PC-9 (cell line): ENCODE data around the gene SLC25A25. TPM values are rescaled to one million over a fixed set of nuclear protein-coding genes. Genes with fewer than 3 reads are reported as not detected.

Source experiments
- BruUV-seq: library from RNA; stranded (reverse); fragments of 400-500 nt; replicated peaks from 2 replicates; lab custom pipeline; 2021; lab: Mats Ljungman, UMichigan
- CTCF ChIA-PET: fragments of 300-600 bp; sonication (Branson Sonifier 250); formaldehyde crosslinking; loops from one replicate; lab custom pipeline; 2022; ENCODE audit warnings: antibody characterized with exemption; lab: Charles Lee
- POLR2A ChIA-PET: fragments of 300-600 bp; sonication (Branson Sonifier 250); formaldehyde crosslinking; loops from one replicate; lab custom pipeline; 2022; ENCODE audit warnings: antibody characterized with exemption; ENCODE audit not compliant: unreplicated experiment; lab: Charles Lee
- DNase-seq, 2 experiments: peaks; one replicate each; pipeline versions ENCODE4 v3.0.0 to v3.0.0-alpha.2; 2015 to 2022; ENCODE audit warnings: mixed read lengths in 1 of 2
- H2AFZ ChIP-seq: fragments of 200-600 bp; sonication (generic); 2 replicates; pipeline ENCODE4 v1.8.1; 2017; ENCODE audit warnings: antibody characterized with exemption
- H3F3A ChIP-seq: fragments of 200-600 bp; sonication (generic); 2 replicates; pipeline ENCODE4 v1.8.1; 2017; ENCODE audit warnings: antibody characterized with exemption, mild to moderate bottlenecking, low read depth; ENCODE audit not compliant: insufficient read depth
- H3K27ac ChIP-seq: fragments of 200-600 bp; sonication (generic); 2 replicates; pipeline ENCODE4 v1.6.1; 2016; ENCODE audit warnings: mixed run types
- H3K27me3 ChIP-seq: fragments of 200-600 bp; sonication (generic); 2 replicates; pipeline ENCODE4 v1.6.1; 2016; ENCODE audit warnings: low read depth, mixed run types; ENCODE audit not compliant: insufficient read depth
- H3K36me3 ChIP-seq: fragments of 200-600 bp; sonication (generic); 2 replicates; pipeline ENCODE4 v1.6.1; 2016; ENCODE audit warnings: low read depth, mixed run types
- H3K4me1 ChIP-seq: fragments of 200-600 bp; sonication (generic); replicated peaks from 2 replicates; pipeline ENCODE4 v1.6.1; 2016; ENCODE audit warnings: mixed run types; ENCODE audit not compliant: insufficient read depth
- H3K4me2 ChIP-seq: fragments of 200-600 bp; sonication (generic); 2 replicates; pipeline ENCODE4 v1.6.1; 2017; ENCODE audit warnings: mixed run types
- H3K4me3 ChIP-seq: fragments of 200-600 bp; sonication (generic); 2 replicates; pipeline ENCODE4 v1.6.1; 2016; ENCODE audit warnings: mixed run types
- H3K79me2 ChIP-seq: fragments of 200-600 bp; sonication (generic); 2 replicates; pipeline ENCODE4 v1.6.1; 2017; ENCODE audit warnings: low read depth, mixed run types
- H3K9me2 ChIP-seq: fragments of 200-600 bp; sonication (generic); 2 replicates; pipeline ENCODE4 v1.8.1; 2017; ENCODE audit warnings: mild to moderate bottlenecking; ENCODE audit not compliant: insufficient read depth
- H3K9me3 ChIP-seq: fragments of 200-600 bp; sonication (generic); 2 replicates; pipeline ENCODE4 v1.8.1; 2016; ENCODE audit warnings: low read depth; ENCODE audit not compliant: insufficient read depth
- H4K20me1 ChIP-seq: fragments of 200-600 bp; sonication (generic); 2 replicates; pipeline ENCODE4 v1.8.1; 2017; ENCODE audit not compliant: insufficient read depth
- CTCF ChIP-seq: fragments of 200-600 bp; sonication (generic); conservative IDR thresholded peaks from 2 replicates; pipeline ENCODE4 v1.6.1; 2017; ENCODE audit warnings: mixed run types, antibody characterized with exemption, mild to moderate bottlenecking, moderate library complexity
- EZH2 ChIP-seq: fragments of 200-600 bp; sonication (generic); IDR thresholded peaks from 2 replicates; pipeline ENCODE4 v1.8.0; 2017; ENCODE audit warnings: antibody characterized with exemption, low read depth
- intact Hi-C: fragments of 100-400 bp; cut with micrococcal nuclease; formaldehyde crosslinking; loops from one replicate; pipeline ENCODE4 v1.10.0; 2022; ENCODE audit not compliant: unreplicated experiment
- total RNA-seq: library from RNA; stranded (reverse); gene quantifications from 2 replicates; pipeline ENCODE4 v1.2.3, GENCODE V29; 2021

SLC25A25 gene
- total RNA-seq, 1 experiment from 2014 or later: 11.7 TPM

DNA sequence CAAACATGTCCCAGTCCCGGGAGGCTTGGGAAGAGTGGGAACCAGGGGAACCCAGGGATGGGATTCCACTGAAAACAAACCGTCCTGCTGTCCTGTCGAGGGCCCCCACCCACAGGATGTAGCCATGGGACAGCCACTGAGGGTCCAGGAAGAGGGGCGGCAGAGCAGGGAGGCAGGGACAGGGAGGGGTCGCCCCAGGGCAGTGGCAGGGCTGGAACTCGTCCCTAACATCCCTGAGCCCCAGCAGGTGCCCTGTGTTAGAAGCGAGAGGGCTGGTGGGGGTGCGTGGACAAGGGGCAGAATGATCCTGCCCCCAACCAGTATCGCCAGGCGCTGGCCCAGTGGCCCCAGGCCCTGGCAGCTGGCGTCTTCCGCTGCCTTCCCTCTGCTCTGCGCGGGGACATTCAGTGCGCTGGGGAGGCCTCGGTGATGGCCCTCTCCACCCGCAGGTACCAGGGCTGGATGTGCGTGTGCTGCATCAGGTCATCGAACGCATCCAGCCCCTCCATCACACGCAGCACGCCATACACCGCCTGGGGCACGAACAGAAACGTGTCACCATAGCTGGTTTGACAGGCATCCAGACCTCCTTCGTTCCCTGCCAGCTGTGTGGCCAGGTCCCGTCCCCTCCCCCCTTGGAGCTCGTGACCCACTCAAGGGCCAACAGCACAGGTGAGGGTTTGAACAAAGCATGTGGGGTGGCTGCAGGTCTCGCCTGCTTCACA lies 52.9 kb downstream of the SLC25A25 start:
- intact Hi-C loops: no loop called here
- Histone ChIP-seq H4K20me1 (peaks cover 15% of the 10 kb centered on the region), H3F3A (peaks cover 10% of the 10 kb centered on the region; the same call in 1 of the 2 replicates), H3K79me2 (peaks cover 17% of the 10 kb centered on the region), H3K36me3 (no peaks in the 10 kb centered on the region), H3K9me3 (no peaks in the 10 kb centered on the region), H3K9me2 (no peaks in the 10 kb centered on the region), H3K4me1 (peaks cover 4% of the 10 kb centered on the region), H3K27ac (no peak overlapping the region), H3K4me3 (no peak overlapping the region), H2AFZ (no peak overlapping the region), H3K4me2 (no peak overlapping the region), H3K27me3 (no peaks in the 10 kb centered on the region)
- TF ChIP-seq CTCF (no peak), EZH2 (no peak)
- POLR2A ChIA-PET: no interaction called here
- BruUV-seq: no TSS peak
- CTCF ChIA-PET: no interaction called here
- no peak for DNase-seq

DNA sequence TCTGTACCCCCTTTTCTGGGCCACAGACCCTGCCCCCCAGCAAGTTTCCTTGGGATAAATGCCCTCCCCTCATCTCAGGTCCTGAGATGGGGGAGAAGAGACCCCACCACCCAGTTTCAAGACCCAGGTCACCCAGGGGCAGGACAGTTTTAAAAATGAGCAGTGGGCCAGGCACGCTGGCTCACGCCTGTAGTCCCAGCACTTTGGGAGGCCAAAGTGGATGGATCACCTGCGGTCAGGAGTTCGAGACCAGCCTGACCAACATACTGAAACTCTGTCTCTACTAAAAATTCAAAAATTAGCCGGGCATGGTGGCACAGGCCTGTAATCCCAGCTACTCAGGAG lies 53.4 kb downstream of the SLC25A25 start:
- Histone ChIP-seq H3K4me3 (no peak overlapping the region), H3F3A (peaks cover 10% of the 10 kb centered on the region; the same call in 1 of the 2 replicates), H3K4me1 (peaks cover 9% of the 10 kb centered on the region), H3K36me3 (no peaks in the 10 kb centered on the region), H4K20me1 (peaks cover 19% of the 10 kb centered on the region), H3K9me2 (no peaks in the 10 kb centered on the region), H2AFZ (no peak overlapping the region), H3K27ac (no peak overlapping the region), H3K79me2 (peaks cover 22% of the 10 kb centered on the region), H3K9me3 (no peaks in the 10 kb centered on the region), H3K4me2 (no peak overlapping the region), H3K27me3 (no peaks in the 10 kb centered on the region)
- no TSS peak for BruUV-seq
- intact Hi-C loops: no loop called here
- no peak for TF ChIP-seq EZH2
- TF ChIP-seq CTCF: no peak
- ChIA-PET CTCF (no interaction called here), POLR2A (no interaction called here)
- no peak for DNase-seq

DNA sequence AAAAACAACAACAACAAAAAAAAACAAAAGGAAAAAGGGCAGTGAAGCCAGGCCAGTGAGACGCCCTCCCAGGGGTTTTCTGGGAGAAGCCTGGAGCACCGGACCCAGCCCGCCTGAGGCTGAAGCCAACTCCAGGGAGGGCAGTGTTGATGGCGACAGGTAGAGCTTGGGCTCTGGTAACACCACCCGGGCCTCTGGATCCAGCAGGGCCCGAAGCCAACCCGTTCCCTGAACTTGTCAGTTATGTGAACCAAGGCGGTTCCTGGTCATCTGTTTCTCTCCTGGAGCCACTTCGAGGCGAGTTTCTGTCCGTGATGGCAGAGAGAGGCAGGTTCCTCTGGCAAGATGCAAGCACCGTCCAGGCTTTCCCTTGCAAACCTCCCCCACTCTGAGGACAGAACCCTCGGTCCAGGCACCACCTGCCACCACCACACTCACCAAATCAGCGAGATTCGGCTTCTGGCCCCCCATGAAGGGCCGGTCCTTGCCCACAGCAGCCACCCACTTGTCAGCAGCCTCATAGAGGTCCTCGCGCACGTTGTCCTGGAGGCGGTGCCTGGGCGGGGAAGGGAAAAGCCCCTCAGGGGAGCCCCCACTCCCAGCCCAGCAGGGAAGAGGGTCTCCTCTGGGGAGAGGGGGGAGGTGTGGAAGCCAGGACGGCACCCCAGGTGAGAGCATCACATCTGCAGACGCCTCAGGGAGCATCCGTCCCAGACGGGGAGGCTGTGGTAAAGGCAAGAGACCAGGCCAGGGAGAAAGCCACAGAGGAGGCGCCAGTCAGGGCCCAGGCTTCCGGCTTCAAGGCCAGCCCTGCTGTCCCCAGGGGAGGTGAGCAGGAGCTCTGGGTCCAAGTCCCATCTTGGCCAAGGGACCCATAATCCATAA lies 54.1 kb downstream of the SLC25A25 start:
- Histone ChIP-seq H3F3A (peaks cover 14% of the 10 kb centered on the region; the same call in 1 of the 2 replicates), H3K27ac (no peak overlapping the region), H3K9me2 (no peaks in the 10 kb centered on the region), H3K4me3 (no peak overlapping the region), H3K4me1 (peaks cover 13% of the 10 kb centered on the region), H2AFZ (no peak overlapping the region), H3K79me2 (peaks cover 29% of the 10 kb centered on the region), H3K27me3 (no peaks in the 10 kb centered on the region), H3K9me3 (no peaks in the 10 kb centered on the region), H3K36me3 (no peaks in the 10 kb centered on the region), H4K20me1 (peaks cover 19% of the 10 kb centered on the region), H3K4me2 (no peak overlapping the region)
- TF ChIP-seq CTCF (no peak), EZH2 (no peak)
- no TSS peak for BruUV-seq
- ChIA-PET CTCF (no interaction called here), POLR2A (interaction anchor here (0.5 to 0.6 kb wide), 2 partner anchors 130 to 249 kb away, joined by 3 read pairs; partner anchors contain the start of gene URM1)
- no peak for DNase-seq
- intact Hi-C loops: no loop called here
